BE2C (cell line): ENCODE measurements around the gene ZNF212.
A peak's percentile ranks its signal among the peaks of the same experiment; 100 is the strongest.

Experiments used
- DNase-seq: peaks from one replicate; pipeline ENCODE4 v3.0.0-alpha.2; 2020
- H3K27me3 ChIP-seq: fragments of 250-450 bp; sonication (Bioruptor Pico); 2 replicates; pipeline ENCODE4 v1.5.1; 2020; ENCODE audit warnings: mild to moderate bottlenecking
- H3K36me3 ChIP-seq: fragments of 250-450 bp; sonication (Bioruptor Pico); 2 replicates; pipeline ENCODE4 v1.5.1; 2020; ENCODE audit warnings: mild to moderate bottlenecking
- H3K4me1 ChIP-seq: fragments of 250-450 bp; sonication (Bioruptor Pico); 2 replicates; pipeline ENCODE4 v1.5.1; 2020
- H3K4me3 ChIP-seq: 2 replicates; pipeline ENCODE4 v1.5.1; 2011; ENCODE audit warnings: low read depth, low read length
- H3K9me3 ChIP-seq: fragments of 250-450 bp; sonication (Bioruptor Pico); 2 replicates; pipeline ENCODE4 v1.5.1; 2020
- CTCF ChIP-seq: IDR thresholded peaks from 2 replicates; pipeline ENCODE4 v1.5.1; 2012; ENCODE audit warnings: mild to moderate bottlenecking, low read depth, low read length

ZNF212 gene

GRCh38 chr7:149196705-149197171 is 42.7 kb upstream of the ZNF212 start:
- no peak for TF ChIP-seq CTCF
- no peaks in the 10 kb centered on the region for H3K4me1 ChIP-seq
- H3K36me3 ChIP-seq, result peaks cover 41% of the 10 kb centered on the region
- no peaks in the 10 kb centered on the region for H3K9me3 ChIP-seq
- peak overlapping the region; percentile 80 for H3K4me3 ChIP-seq
- DNase-seq, result peak; percentile 31
- no peaks in the 10 kb centered on the region for H3K27me3 ChIP-seq

DNA sequence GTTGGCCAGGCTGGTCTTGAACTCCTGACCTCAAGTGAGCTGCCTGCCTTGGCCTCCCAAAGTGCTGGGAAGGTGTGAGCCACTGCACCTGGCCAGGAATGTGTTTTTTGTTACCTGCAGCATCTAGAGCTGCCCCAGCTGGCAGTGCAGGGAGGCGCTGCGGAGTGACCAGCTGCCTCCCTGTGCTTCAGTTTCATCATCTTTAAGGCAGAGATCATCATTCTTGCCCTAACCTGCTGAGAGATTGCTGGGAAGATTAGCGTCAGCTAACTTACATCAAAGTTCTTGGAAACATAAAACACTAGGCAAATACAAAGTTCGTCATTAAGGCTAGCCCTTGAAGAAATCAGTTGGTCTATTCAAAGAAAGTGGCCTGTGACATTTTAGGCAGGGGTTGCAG is 41.8 kb upstream of the ZNF212 start:
- H3K4me3 ChIP-seq, result no peak overlapping the region
- no peaks in the 10 kb centered on the region for H3K9me3 ChIP-seq
- no peaks in the 10 kb centered on the region for H3K27me3 ChIP-seq
- peaks cover 48% of the 10 kb centered on the region for H3K36me3 ChIP-seq
- TF ChIP-seq CTCF, result no peak
- no peaks in the 10 kb centered on the region for H3K4me1 ChIP-seq
- DNase-seq, result no peak

DNA sequence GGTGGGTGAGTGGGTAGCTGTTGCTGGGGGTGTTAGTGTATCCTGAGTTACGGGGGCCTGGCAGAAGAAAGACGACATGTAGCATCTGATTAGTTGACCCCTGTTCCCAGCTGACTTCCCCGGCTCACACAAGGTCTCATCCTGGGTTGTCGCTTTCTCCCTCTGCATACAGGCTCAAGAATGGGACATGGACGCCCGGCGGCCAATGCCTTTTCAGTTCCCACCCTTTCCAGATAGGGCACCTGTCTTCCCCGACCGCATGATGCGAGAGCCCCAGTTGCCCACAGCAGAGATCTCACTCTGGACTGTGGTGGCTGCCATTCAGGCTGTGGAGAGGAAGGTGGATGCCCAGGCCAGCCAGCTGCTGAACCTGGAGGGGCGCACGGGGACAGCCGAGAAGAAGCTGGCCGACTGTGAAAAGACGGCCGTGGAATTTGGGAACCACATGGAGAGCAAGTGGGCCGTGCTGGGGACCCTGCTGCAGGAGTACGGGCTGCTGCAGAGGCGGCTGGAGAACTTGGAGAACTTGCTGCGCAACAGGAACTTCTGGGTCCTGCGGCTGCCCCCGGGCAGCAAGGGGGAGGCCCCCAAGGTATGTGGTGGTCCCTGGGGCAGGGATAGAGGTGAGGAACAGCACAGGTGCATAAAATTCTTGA is 41.2 kb upstream of the ZNF212 start:
- Histone ChIP-seq H3K27me3 (no peaks in the 10 kb centered on the region), H3K36me3 (peaks cover 55% of the 10 kb centered on the region), H3K4me1 (no peaks in the 10 kb centered on the region), H3K4me3 (no peak overlapping the region), H3K9me3 (no peaks in the 10 kb centered on the region)
- DNase-seq, result no peak
- TF ChIP-seq CTCF, result no peak

DNA sequence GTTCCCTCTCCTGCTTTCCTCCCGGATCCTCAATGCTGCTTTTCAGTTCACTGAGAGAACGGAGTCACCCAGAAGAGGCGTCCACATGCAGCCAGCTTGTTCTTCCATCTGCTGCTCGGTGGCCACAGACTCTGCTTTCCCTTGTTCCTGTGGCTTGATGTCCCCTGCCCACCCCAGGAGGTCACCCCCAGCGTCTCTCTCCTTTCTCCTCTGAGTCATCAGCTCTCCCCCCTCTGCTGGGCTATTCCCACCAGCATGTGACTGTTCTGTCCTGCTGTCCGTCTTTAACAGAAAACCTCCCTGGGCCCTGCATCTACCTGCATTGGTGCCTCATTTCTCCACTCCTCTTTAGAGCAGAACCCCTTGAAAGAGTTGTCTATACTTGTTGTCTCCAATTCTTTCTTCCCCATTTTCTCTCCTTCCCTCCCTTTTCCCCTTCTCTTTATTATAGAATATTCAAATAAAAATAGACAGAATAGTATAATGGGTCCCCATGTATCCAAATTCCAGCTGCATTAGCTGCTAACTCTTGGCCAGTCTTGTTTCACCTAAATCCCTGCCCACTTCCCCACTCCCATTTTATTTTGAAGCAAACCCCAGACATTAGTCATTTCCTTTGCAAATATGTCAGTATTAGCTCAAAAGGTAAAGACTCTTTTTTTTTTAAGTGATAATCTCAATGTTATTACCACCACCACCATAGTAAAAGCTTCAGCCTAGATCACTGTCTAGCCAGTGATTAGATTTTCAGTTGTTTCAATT is 40.0 kb upstream of the ZNF212 start:
- Histone ChIP-seq H3K9me3 (no peaks in the 10 kb centered on the region), H3K4me1 (no peaks in the 10 kb centered on the region), H3K4me3 (no peak overlapping the region), H3K36me3 (peaks cover 66% of the 10 kb centered on the region), H3K27me3 (no peaks in the 10 kb centered on the region)
- no peak for DNase-seq
- TF ChIP-seq CTCF, result no peak

- H3K4me3 ChIP-seq, result no peak overlapping the region
- H3K36me3 ChIP-seq, result peaks cover 92% of the 10 kb centered on the region
- H3K4me1 ChIP-seq, result no peaks in the 10 kb centered on the region
- DNase-seq, result no peak
- no peaks in the 10 kb centered on the region for H3K27me3 ChIP-seq
- H3K9me3 ChIP-seq, result no peaks in the 10 kb centered on the region
- no peak for TF ChIP-seq CTCF
Measured at GRCh38 chr7:149202831-149203231, 36.6 kb upstream of the ZNF212 start.
